Myocyte (in vitro differentiated cells): ENCODE results near the gene PPP2R2C. TPM values are rescaled to one million over a fixed set of nuclear protein-coding genes. Genes with fewer than 3 reads are reported as not detected.

ENCODE experiments used
- DNase-seq: peaks from one replicate; pipeline ENCODE4 v3.0.0-alpha.2; 2012; ENCODE audit warnings: low read depth
- total RNA-seq: library from RNA; depleted of rRNA; stranded (reverse); fragments of >200 nt; gene quantifications from 2 replicates; pipeline ENCODE4 v1.2.3, GENCODE V29; 2014

PPP2R2C gene
- total RNA-seq, 1 donor from 2014 or later: 0.29 TPM

DNA sequence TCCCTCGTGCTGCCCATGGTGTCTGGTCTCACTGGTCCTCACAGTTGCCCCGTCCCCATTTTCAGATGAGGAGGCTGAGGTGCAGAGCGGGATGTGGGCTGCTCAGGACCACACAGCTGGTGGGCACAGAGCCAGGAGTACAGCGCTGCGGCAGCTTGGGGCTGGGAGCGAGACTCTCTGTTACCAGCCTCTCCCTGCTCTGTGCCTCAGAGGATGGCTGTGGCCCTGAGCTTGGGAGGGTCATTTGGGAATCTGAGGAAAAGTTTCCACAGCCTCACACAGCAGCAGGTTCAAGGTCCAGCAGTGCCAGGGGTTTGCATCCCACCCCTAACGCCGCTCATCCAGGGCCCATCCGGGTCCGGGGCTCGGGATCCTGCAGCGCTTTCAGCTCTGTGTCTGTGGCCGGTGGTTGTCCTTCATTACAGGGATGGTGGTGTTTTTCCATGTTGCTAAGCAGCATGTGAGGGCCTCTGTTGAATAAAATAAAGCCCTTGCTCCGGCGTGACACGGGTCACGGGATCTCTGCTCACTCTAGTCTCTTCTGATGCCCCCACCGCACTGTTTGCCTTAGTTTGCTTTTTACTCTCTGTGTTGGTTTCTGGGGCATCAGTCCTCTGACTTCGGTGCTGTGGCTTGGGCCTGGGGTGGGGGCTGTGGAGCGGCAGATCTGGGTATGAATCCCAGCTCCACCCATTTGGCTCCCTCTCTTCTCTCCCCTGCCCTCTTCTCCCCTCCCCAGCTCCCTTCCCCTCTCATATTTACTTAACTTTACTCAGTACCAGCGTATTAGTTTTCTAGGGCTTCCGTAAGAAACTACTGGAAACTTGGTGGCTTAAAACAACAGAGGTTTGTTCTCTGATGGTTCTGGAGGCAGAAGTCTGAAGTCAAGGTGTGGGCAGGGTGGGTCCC, 196.3 kb downstream of the PPP2R2C start:
- DNase-seq: no peak

- DNase-seq: no peak
Measured at GRCh38 chr4:6275351-6275750, 197.1 kb downstream of the PPP2R2C start.

- DNase-seq: no peak
Measured at GRCh38 chr4:6273661-6273990, 198.8 kb downstream of the PPP2R2C start.

GRCh38 chr4:6272863-6273660, 199.4 kb downstream of the PPP2R2C start:
- peak; percentile 34 for DNase-seq

- DNase-seq: no peak
Measured at GRCh38 chr4:6271701-6272465, 200.5 kb downstream of the PPP2R2C start.

GRCh38 chr4:6271206-6271605, 201.2 kb downstream of the PPP2R2C start:
- no peak for DNase-seq

GRCh38 chr4:6270636-6271121, 201.7 kb downstream of the PPP2R2C start:
- no peak for DNase-seq

Other genes starting within 250 kb of the PPP2R2C start
- 21.7 and 28.7 TPM in 2 replicates for gene WFS1, start 202.8 kb downstream of the PPP2R2C start, total RNA-seq
- gene MAN2B2, start 102.6 kb upstream of the PPP2R2C start, total RNA-seq: 15.2 and 20.5 TPM in 2 replicates
- gene MRFAP1, start 168.1 kb upstream of the PPP2R2C start, total RNA-seq: 122 and 128 TPM in 2 replicates
- not detected in 2 replicates for gene S100P, start 221.3 kb upstream of the PPP2R2C start, total RNA-seq
- 69.2 and 71.9 TPM in 2 replicates for gene MRFAP1L1, start 237.3 kb upstream of the PPP2R2C start, total RNA-seq
- 32.8 and 35.1 TPM in 2 replicates for gene BLOC1S4, start 243.6 kb upstream of the PPP2R2C start, total RNA-seq